GM18867 (cell line): ENCODE results near the gene ARMC7.

ENCODE experiments used
- ATAC-seq: cut with Tn5 transposase; IDR thresholded peaks from one replicate; pipeline ENCODE4 v1.9.1; 2021; ENCODE audit warnings: mild to moderate bottlenecking, moderate library complexity; ENCODE audit not compliant: unreplicated experiment

ARMC7 gene

DNA sequence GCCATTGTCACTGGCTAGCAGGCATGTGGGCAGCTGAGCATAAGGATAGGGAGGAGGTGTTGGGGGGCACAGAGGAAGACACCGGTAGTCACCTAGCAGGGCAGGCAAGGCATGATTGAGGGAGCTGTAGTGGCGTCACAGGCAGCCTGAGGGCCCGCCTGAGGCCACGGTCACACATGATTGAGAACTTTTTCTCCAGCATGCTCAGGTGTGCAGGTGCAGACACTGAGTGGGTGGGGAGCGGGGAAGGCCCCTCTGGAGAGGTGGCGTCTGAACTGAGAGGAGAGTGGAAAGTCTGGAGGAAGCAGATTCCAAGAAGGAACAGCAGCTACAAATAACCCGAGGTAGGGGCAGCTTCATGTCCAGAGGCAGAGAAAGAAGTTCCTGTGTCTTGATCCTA lies 10.9 kb upstream of the ARMC7 start:
- no peak for ATAC-seq

DNA sequence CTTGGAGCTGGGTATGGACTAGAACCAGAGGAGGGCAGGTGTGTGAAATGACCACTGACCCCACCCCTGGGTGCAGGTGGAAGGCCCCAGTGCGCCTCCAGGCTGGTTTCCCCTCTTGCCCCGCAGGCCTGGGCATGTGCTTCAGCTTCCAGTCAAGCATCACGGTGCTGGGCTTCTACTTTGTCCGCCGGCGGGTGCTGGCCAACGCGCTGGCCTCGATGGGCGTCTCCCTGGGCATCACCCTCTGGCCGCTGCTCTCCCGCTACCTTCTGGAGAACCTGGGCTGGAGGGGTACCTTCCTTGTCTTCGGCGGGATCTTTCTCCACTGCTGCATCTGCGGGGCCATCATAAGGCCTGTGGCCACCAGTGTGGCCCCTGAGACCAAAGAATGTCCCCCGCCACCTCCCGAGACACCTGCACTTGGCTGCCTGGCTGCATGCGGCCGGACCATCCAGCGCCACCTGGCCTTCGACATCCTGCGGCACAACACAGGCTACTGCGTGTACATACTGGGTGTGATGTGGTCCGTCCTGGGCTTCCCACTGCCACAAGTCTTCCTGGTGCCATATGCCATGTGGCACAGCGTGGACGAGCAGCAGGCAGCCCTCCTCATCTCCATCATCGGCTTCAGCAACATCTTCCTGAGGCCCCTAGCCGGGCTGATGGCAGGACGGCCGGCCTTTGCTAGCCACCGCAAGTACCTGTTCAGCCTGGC lies 9.7 kb upstream of the ARMC7 start:
- ATAC-seq: no peak

DNA sequence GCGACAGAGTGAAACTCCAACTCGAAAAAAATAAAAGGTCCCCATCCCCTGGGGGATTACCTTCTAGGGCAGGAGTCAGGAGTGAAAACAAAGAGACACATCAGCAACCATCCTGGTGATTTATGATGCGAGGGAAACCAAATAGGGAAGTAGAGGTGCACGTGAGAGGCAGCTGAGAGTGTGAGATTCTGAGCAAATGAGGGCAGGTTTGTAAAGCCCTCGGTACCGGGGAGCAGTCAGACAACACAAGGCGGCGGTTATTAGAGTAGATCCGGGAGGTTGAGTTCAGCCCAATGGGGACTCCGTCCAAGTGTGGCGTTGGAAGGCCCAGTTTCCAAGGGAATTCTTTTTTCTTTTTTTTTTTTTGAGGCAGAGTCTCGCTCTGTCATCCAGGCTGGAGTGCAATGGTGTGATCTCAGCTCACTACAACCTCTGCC lies 7.4 kb upstream of the ARMC7 start:
- ATAC-seq: no peak

DNA sequence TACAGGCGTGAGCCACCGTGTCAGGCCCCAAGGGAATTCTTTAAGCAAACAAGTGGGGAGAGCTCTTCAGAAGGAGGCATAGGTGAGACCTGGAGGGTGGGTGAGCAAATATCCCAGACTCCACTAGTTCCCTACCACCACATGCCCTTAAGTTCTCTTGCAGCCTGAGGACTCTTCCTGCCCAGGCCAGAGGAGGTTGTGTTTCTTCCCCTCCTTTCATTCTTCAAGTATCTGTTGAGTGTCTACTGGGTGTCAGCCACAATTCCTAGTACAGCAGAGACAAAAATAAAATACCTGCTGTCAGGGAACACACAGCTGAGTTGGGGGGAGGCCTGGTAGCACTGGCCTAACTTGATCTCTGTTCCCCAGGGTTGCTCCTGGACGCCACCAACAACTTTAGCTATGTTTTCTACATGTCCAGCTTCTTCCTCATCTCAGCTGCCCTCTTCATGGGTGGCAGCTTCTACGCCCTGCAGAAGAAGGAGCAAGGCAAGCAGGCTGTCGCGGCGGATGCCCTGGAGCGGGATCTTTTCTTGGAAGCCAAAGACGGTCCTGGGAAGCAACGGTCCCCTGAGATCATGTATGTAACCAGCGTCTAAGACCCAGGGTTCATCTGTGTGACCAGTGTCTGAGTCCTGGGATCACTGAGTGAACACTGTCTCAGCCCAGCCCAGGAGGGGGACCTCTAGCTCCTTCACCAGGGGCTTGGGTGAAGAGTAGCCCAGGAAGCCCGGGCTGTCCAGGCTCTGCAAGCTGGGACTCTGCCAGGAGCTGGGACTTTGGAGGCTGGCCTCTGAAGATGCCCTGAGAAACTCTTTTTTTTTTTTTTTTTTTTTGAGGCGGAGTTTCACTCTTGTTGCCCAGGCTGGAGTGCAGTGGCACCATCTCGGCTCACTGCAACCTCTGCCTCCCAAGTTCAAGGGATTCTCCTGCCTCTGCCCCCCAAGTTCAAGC lies 5.9 kb upstream of the ARMC7 start:
- no peak for ATAC-seq

DNA sequence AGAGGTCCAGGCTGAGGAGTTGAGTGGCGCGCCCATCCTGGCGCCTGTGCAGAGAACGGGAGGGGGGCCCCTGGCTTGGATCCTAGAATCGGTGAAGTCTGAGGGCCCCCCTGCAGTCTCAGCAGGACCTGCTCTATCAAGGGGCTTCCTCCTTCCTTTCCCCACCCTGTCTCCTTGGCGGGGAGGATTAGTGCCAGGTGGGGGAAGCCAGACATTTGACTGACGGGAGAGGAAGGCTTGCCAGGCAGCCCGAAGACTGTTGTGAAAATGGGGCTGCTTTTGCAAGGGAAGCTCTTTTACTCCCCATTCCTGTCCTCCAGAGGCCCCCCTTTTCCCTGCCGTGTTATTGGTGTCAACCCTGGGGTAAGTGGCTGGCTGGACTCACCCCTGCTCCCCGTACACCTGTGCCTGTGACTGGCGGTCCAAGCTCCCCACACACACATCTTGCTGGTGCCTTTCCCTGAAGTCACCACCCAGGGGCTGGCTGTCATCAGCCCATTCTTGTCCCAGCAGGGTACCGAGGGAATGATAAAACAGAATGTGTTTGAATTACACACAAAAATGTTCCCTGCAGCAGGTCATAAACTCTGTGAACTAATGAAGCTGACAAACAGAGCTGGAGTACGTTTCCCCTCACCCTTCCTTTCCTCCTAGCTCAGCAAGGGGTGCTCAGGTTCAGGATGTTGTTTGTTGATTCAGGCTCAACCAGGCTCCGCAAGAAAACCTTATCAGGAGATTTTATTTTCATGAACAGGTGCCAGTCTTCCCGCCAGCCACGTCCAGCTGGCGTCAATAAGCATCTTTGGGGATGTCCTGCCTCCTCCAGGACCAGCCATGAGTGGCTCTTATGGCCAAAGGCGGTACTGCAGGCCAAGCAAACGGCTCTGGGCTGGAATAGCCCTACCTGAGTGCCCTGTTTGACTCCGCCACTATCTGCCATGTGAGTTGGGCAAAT lies 4.4 kb upstream of the ARMC7 start:
- no peak for ATAC-seq

DNA sequence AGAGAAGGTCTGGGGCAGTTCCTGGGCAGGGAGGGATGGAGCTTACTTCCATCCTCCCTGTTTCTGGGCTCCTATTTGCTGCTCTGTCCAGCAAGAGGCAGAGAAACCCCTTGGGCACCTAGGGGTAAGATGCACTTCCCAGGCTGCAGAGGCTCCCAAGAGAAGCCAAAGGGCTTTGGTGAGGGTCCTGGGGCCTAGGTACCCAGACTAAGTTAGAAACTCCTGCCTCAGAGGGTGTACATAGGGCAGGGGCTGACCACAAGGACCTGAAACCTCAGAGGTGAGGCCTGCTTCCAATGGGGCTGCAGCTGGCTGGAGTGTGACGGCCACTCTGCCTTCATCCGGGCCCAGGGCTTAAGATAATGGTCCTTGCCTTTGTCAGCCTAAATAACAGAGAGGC lies 1.6 kb upstream of the ARMC7 start:
- ATAC-seq: no peak

DNA sequence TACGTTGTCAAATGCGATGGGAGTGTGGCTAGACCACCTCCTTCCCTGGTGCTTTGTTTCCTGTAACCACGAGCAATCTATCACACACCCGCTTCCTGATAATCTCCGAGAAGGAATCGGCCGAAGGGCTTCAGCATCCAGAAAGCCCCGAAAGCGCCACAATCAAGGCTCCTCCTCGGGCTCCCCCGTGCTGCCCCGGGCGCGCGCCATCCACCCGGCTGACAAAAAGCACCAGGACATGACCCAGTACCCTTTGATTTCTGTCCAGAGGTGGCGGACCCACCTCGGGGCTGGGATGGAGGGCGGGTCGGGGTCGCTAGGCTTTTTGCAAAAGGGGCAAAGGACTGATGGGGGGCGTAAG lies 743 bp upstream of the ARMC7 start:
- ATAC-seq: no peak

DNA sequence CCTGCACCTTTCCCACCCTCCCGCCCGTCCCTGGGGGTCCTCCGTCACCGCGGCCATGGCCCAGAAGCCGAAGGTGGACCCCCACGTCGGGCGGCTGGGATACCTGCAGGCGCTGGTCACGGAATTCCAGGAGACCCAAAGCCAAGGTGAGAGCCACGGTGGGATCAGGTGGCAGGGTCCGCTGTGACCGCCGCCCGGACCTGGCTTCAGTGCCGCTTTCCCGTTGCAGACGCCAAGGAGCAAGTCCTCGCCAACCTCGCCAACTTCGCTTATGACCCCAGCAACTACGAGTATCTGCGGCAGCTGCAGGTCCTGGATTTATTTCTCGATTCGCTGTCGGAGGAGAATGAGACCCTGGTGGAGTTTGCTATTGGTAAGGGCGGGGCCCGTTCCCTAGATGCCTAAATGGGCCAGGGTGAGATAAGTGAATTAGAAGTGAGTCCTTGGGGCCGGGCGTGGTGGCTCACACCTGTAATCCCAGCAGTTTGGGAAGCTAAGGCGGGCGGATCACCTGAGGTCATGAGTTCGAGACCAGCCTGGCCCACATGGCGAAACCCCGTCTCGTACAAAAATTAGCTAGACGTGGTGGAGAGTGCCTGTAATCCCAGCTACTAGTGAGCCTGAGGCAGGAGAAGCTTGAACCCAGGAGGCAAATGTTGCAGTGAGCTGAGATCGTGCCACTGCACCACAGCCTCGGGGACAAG lies 617 bp downstream of the ARMC7 start:
- ATAC-seq: no peak

DNA sequence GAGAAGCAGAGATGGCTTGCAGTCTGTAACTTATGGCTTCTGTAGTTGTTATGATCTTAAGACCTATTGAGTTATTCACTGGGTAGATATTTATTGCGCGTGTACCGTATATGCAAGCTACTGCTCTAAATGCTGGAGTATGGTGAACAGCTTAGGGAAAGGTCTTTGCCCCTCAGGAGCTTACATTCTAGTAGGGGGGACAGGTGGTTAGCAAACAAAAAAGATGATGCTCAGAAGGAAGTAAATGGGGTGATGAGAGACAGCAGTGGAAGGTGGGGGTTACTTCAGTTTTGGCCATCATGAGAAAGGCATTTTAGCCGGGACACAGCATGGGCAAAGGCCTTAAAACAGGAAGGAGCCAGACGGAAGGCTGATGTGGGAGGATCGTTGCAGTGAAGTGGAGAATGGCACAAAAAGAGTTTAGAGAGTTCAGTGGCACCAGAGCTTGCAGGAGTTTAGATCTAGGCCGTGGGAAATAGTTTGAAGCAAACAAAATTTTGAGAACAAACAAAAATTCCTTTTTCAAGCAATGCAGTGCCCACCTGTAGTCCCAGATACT lies 2.1 kb downstream of the ARMC7 start:
- no peak for ATAC-seq

DNA sequence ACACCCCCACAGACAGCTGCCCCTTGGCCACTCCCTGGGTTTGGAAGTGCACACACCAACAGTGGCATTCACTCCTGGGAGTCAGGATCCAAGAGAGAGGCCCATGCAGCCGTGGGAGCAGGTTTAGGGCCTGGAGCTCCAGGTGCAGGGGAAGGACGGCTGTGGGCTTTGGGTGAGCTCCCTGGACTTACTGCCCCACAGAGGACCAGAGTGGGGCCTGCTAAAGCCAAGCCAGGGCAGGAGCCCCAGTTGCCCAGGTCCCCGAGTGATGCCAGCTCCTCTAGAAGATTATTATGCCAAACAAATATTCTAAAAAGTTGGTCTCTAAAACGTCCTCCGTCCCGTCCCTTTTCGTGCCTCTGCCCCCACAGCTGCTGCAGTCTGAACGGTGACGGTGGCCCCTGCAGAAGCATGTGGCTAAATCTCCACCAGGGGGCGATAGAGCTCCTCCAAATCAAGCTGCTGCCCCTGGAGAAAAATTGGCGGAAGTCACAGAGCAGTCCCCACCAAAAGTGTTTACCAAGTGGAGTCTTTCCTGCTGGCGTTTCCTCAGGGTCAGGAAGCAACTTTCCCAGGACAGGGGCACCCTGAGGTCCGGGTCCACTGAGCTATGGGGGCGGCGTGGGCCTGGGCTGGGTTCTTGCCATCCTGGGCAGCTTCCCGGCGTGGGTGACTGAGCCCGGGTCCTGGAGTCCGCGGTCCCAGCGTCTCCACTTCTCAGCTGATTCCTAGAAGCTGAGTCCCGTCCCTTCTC lies 4.2 kb downstream of the ARMC7 start:
- peak; percentile 41 for ATAC-seq

DNA sequence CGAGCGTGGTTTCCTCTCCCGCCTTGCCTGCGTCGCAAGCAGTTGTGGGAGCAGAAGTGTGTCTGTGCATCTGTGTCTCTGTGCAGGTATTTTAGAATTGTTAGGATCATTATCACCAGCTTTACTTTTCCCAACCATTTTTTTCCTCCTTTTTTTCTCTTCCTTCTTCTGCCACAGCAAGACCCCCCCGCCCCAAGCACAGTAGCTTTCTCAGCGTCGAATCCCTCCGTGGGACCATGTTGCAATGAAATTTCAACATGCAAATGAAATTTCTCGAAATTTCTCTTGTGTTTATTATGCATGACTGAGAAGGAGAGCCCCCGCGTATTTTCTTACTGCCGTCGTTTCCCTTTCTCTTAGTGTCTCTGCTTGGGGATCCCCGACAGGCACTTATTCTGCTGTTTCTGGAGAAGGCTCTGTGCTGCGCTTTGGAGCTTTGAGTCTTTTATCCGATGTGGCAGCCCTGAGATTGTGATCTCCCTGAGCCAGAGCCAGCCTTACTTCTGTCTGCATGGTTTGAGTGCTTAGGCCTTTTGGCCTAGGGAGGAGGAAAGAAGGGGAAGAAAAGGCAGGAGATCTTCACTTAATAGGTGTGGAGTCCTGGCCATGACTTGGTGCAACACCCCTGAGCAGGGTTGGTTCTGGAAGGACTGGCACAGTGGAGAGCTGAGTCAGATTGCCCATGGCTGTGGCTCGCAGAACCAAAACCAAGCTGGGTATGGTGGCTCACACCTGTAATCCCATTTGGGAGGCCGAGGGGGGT lies 5.0 kb downstream of the ARMC7 start:
- ATAC-seq: no peak

DNA sequence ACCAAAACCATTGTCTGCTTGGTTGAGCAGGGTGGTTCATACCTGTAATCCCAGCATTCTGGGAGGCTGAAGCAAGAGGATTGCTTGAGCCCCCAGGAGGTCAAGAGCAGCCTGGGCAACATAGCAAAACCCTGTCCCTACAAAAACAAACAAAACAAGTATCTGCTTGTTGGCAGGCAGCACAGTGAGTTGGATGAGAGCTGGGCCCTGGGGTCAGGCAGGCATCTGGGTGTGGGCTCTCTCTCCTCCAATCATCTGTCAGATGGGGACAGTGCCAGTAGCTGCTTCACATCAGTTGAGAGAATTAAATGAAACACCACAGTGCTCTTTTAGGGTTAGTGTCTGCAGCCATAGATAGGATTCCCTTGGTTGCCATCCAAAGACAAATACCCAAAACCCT lies 5.8 kb downstream of the ARMC7 start:
- ATAC-seq: no peak

DNA sequence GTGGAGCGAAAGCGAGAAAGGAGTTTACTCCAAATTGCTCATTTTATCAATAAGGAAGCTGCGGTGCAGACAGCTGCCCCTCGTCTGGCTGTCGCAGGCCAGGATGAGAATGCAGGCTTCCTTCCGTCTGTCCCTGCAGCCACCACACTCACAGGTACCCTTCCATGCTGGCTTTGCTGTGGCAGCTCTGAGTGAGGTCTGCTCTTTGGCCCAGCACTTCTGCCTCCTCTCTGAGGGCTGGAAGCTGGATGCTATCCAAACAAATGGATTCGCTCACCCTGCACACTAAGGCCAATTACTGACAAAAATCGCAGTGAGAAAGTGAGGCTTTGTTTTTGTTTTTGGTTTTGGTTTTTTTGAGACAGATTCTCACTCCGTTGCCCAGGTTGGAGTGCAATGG lies 7.0 kb downstream of the ARMC7 start:
- ATAC-seq: no peak

DNA sequence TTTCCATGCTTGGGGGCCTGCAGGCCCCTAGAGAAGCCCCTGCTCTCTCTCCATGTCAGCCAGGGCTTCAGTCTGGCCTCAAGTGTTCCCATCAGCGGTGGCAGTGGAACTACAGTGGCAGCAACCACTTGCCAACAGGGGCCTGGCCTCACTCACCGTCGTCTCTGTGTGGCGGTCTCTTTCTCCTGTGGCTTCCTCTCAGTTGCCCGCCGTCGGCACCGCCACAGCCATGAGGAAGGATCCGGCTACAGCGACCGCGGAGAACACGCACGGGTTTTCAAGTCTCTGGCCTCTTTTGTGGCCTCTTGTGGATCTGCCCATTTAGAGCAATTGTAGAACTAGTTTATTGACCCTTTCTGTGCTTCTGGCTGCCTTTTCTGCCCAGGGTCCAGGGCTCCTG lies 8.5 kb downstream of the ARMC7 start:
- no peak for ATAC-seq

DNA sequence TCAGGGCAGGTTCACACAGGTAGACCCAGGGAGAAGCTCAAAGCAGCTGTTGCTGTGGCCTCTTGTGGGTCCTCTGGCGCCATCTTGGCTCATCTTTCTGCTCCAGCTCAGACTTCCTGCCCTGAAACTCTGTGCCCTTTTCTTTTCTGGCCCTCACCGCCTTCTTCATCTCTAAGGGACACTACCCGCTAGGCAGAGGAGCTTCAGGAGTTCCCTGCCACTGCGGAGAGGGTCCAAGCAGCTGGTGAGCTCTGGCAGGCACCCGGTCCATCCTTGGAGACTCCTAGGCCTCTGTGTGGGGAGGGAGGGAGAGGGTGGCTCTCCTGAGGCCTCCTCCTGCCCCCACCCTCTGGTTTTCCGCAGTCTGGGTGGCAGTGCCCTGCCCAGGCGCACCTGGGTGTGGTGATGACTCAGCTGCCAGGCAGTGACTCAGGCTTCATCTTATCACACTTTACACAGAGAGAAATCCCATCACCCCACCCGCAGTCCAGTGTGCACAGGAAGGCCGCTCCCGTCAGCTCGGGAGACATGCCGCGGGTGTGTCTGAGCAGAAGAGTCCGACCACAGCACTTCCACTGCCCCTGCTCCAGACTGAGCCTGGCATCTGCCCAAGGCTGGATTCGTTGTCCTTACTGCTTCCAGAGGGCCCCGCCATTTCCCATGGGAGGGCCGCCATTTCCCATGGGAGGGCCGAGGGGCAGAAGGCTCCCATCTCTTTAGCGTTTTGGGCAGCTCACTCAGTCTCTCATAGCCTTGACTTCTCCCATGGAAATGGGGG lies 14.5 kb downstream of the ARMC7 start:
- ATAC-seq: no peak

DNA sequence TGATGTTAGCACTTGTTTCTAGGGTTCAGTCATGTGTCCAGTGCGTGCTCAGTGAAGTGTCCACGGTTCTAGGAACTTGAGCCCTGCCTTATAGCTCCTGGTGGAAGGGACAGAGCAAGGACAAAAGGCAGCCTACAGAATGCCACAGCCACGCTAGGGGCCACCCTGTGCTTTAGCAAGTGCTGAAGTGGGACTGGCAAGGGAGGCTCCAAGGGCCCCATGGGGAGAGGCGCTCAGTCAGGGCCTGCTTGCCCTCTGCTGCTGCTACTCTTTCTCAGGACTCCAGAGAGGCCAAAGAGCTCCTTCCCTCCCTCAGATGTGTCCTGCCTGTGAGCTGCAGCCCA lies 15.0 kb downstream of the ARMC7 start:
- no peak for ATAC-seq

DNA sequence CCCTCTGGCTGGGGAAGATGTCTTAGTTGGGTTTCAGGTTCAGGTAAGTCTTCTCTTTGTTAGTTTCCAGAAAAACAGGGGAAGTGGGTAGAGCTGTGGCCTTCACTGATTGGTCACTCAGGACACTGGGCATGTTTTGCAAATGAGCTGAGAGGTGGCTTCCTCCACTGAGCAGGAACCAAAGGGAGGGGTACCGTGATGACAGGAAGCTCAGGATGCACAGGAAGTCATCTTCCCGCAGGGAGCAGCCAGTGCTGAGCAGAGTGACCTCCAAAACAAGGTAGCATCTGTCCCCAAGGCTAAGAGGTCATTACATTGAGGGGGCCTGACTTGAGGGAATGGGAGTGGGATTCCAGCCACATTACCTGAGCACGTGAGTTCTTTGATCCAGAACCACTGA lies 16.2 kb downstream of the ARMC7 start:
- no peak for ATAC-seq

DNA sequence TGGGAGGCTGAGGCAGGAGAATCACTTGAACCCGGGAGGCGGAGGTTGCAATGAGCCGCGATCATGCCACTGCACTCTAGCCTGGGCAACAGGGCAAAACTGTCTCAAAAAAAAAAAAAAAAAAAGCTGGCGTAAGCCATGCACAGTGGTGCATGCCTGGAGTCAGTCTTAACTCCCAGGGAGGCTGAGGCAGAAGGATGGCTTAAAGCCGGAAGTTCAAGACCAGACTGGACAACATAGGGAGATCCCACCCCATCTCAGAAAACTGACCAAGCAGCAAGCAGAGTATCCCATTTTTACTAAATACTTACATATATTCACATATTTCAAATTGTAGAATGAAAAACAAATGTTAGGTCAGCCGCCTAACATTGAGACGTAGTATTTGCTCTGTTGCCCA lies 17.2 kb downstream of the ARMC7 start:
- ATAC-seq: no peak
